Panc1 (cell line): Measurements from ENCODE around the gene FRY. TPM values are rescaled to one million over a fixed set of nuclear protein-coding genes. Genes with fewer than 3 reads are reported as not detected.

ENCODE experiments used
- ATAC-seq: fragments of 200-7000 bp; cut with Tn5 transposase; 2 replicates; pipeline ENCODE4 v1.9.1; 2020; ENCODE audit warnings: mild to moderate bottlenecking, moderate library complexity
- BruUV-seq: library from RNA; stranded (reverse); fragments of 400-500 nt; replicated peaks from 2 replicates; lab custom pipeline; 2021; lab: Mats Ljungman, UMichigan
- CTCF ChIA-PET: fragments of 300-600 bp; sonication (Branson Sonifier 250); formaldehyde crosslinking; loops from one replicate; lab custom pipeline; 2022; ENCODE audit warnings: antibody characterized with exemption; lab: Charles Lee
- POLR2A ChIA-PET: fragments of 300-600 bp; sonication (Branson Sonifier 250); formaldehyde crosslinking; loops from one replicate; lab custom pipeline; 2022; ENCODE audit warnings: antibody characterized with exemption; lab: Charles Lee
- DNase-seq: peaks from one replicate; pipeline ENCODE4 v3.0.0-alpha.2; 2010; ENCODE audit warnings: low read depth, low spot score
- H3K27ac ChIP-seq: 2 replicates; pipeline ENCODE4 v1.5.1; 2011; ENCODE audit warnings: mild to moderate bottlenecking, low read length, inconsistent platforms
- H3K27me3 ChIP-seq: fragments of 200-500 bp; sonication (Bioruptor generic); 2 replicates; pipeline ENCODE4 v1.6.0; 2014; ENCODE audit warnings: low read length, inconsistent platforms; ENCODE audit not compliant: control insufficient read depth, insufficient read depth
- H3K36me3 ChIP-seq: fragments of 200-500 bp; sonication (Bioruptor generic); 2 replicates; pipeline ENCODE4 v1.5.1; 2014; ENCODE audit warnings: inconsistent platforms, mild to moderate bottlenecking, low read length, moderate library complexity; ENCODE audit not compliant: control insufficient read depth, insufficient read depth
- H3K4me1 ChIP-seq: 2 replicates; pipeline ENCODE4 v1.5.1; 2011; ENCODE audit warnings: inconsistent platforms, mild to moderate bottlenecking, low read length, moderate library complexity; ENCODE audit not compliant: control insufficient read depth, insufficient read depth
- H3K4me3 ChIP-seq, 2 experiments: 2 replicates each; pipeline ENCODE4 v1.5.1; 2011 to 2012; ENCODE audit warnings: low read depth in 2 of 2, low read length in 2 of 2, mild to moderate bottlenecking in 2 of 2, inconsistent platforms in 1 of 2, moderate library complexity in 1 of 2
- H3K9me3 ChIP-seq: fragments of 200-500 bp; sonication (Bioruptor generic); 2 replicates; pipeline ENCODE4 v1.5.1; 2014; ENCODE audit warnings: low read depth, mild to moderate bottlenecking, inconsistent platforms, low read length, moderate library complexity; ENCODE audit not compliant: control insufficient read depth, insufficient read depth
- CTCF ChIP-seq: fragments of 450-650 bp; IDR thresholded peaks from 2 replicates; pipeline ENCODE4 v1.5.1; 2017; ENCODE audit warnings: mild to moderate bottlenecking
- POLR2AphosphoS5 ChIP-seq: IDR thresholded peaks from 2 replicates; pipeline ENCODE4 v1.6.1; 2012; ENCODE audit warnings: mild to moderate bottlenecking, low read depth, low read length, moderate library complexity
- REST ChIP-seq, 2 experiments: IDR thresholded peaks; 2 replicates each; pipeline ENCODE4 v1.6.1; 2011 to 2012; ENCODE audit warnings: low read depth in 2 of 2, control low read depth in 1 of 2, low read length in 1 of 2, mild to moderate bottlenecking in 1 of 2, moderate library complexity in 1 of 2; ENCODE audit not compliant: insufficient read depth in 1 of 2
- SIN3A ChIP-seq: IDR thresholded peaks from 2 replicates; pipeline ENCODE4 v1.6.1; 2012; ENCODE audit warnings: low read depth, mild to moderate bottlenecking, low read length, moderate library complexity, borderline replicate concordance; ENCODE audit not compliant: insufficient read depth
- TCF7L2 ChIP-seq: IDR thresholded peaks from 2 replicates; pipeline ENCODE4 v1.6.1; 2011; ENCODE audit warnings: mild to moderate bottlenecking, low read depth, low read length, inconsistent platforms
- in situ Hi-C: cut with HindIII; loops from 2 replicates; pipeline ENCODE4 v1.10.0; 2016; ENCODE audit warnings: low sequenced_read_pairs, low pct_unique_long_range_greater_than_20kb
- intact Hi-C: fragments of 100-400 bp; cut with micrococcal nuclease; formaldehyde crosslinking; loops from one replicate; pipeline ENCODE4 v1.10.0; 2022; ENCODE audit not compliant: unreplicated experiment
- total RNA-seq: library from RNA; stranded (reverse); gene quantifications from one replicate; pipeline ENCODE4 v1.2.1, GENCODE V29; 2021; ENCODE audit not compliant: unreplicated experiment

Gene FRY
- total RNA-seq, 1 experiment from 2014 or later, result 0.18 TPM

GRCh38 chr13:32159137-32159869 is 127.7 kb downstream of the FRY start:
- DNase-seq, result no peak
- Histone ChIP-seq H3K36me3 (no peaks in the 10 kb centered on the region), H3K9me3 (no peaks in the 10 kb centered on the region), H3K27ac (no peak overlapping the region), H3K27me3 (no peaks in the 10 kb centered on the region), H3K4me1 (no peaks in the 10 kb centered on the region), H3K4me3 (no peak overlapping the region)
- ChIA-PET CTCF (no interaction called here), POLR2A (no interaction called here)
- intact Hi-C loops, result no loop called here
- TF ChIP-seq SIN3A (no peak), CTCF (no peak), TCF7L2 (no peak), REST (IDR thresholded peaks at IDR 0.05; ENCODE audit: insufficient read depth in 1 of 2, low read depth in 2 of 2, low read length in 1 of 2) (no peak), POLR2AphosphoS5 (no peak)
- no peak for ATAC-seq
- no TSS peak for BruUV-seq
- in situ Hi-C loops, result no loop called here

GRCh38 chr13:32162395-32163005 is 130.9 kb downstream of the FRY start:
- Histone ChIP-seq H3K4me3 (no peak overlapping the region), H3K27me3 (no peaks in the 10 kb centered on the region), H3K27ac (no peak overlapping the region), H3K9me3 (no peaks in the 10 kb centered on the region), H3K36me3 (no peaks in the 10 kb centered on the region), H3K4me1 (no peaks in the 10 kb centered on the region)
- in situ Hi-C loops (no loop called here), intact Hi-C loops (no loop called here)
- BruUV-seq, result no TSS peak
- ChIA-PET POLR2A (no interaction called here), CTCF (no interaction called here)
- no peak for TF ChIP-seq POLR2AphosphoS5
- TF ChIP-seq REST (IDR thresholded peaks at IDR 0.05; ENCODE audit: insufficient read depth in 1 of 2, low read depth in 2 of 2, low read length in 1 of 2), result no peak
- no peak for TF ChIP-seq SIN3A
- no peak for TF ChIP-seq TCF7L2
- TF ChIP-seq CTCF, result no peak
- DNase-seq (no peak), ATAC-seq (no peak)
